A549 (cell line): Measurements from ENCODE around the gene CAPN7. TPM values are rescaled to one million over a fixed set of nuclear protein-coding genes. Genes with fewer than 3 reads are reported as not detected.

ENCODE experiments used
- ATAC-seq, 2 experiments: fragments of 200-7000 bp in 1 of 2; fragments of >200 bp in 1 of 2; cut with Nextera tagmentation in 1 of 2; cut with Tn5 transposase in 1 of 2; 3 replicates each; pipeline versions ENCODE4 v1.8.0 to v1.9.1; 2018 to 2020; ENCODE audit warnings: mild to moderate bottlenecking in 1 of 2, moderate library complexity in 1 of 2
- CTCF ChIA-PET: fragments of 300-600 bp; sonication (Branson Sonifier 250); formaldehyde crosslinking; extraction: SDS; loops from one replicate; lab custom pipeline; 2021; ENCODE audit warnings: antibody characterized with exemption, inconsistent platforms; lab: Yijun Ruan, JAX
- POLR2A ChIA-PET: fragments of 350-600 bp; formaldehyde crosslinking; extraction: SDS; loops from one replicate; lab custom pipeline; 2021; ENCODE audit warnings: antibody characterized with exemption, inconsistent platforms; lab: Yijun Ruan, JAX
- DNase-seq, 2 experiments: peaks; one replicate each; pipeline versions ENCODE4 v3.0.0 to v3.0.0-alpha.2; 2011 to 2016; ENCODE audit warnings: low read depth in 1 of 2, low spot score in 1 of 2
- FAIRE-seq: peaks from 2 replicates; lab custom pipeline; 2011; peaks lifted over from hg19 to GRCh38; lab: Jason Lieb, UNC
- H3K27ac ChIP-seq, 2 experiments: fragments of >200 bp; sonication (Bioruptor Twin); formaldehyde crosslinking; 3 replicates each; pipeline ENCODE4 v1.5.1; 2016 to 2017
- H3K4me1 ChIP-seq: fragments of >200 bp; sonication (Bioruptor Twin); formaldehyde crosslinking; 3 replicates; pipeline ENCODE4 v1.6.1; 2016
- H3K4me2 ChIP-seq: fragments of >200 bp; sonication (Bioruptor Twin); formaldehyde crosslinking; 3 replicates; pipeline ENCODE4 v1.6.1; 2016
- H3K4me3 ChIP-seq: fragments of >200 bp; sonication (Bioruptor Twin); formaldehyde crosslinking; 3 replicates; pipeline ENCODE4 v1.5.1; 2016
- H3K9me3 ChIP-seq: fragments of >200 bp; sonication (Bioruptor Twin); formaldehyde crosslinking; 3 replicates; pipeline ENCODE4 v1.6.1; 2016
- CBX2 ChIP-seq: fragments of 200-600 bp; sonication (generic); IDR thresholded peaks from 2 replicates; pipeline ENCODE4 v1.6.1; 2016; ENCODE audit warnings: low read depth, mild to moderate bottlenecking, borderline replicate concordance
- CHD4 ChIP-seq: fragments of 200-600 bp; sonication (generic); IDR thresholded peaks from 2 replicates; pipeline ENCODE4 v1.6.1; 2016; ENCODE audit warnings: antibody characterized with exemption, mild to moderate bottlenecking, borderline replicate concordance
- EHF ChIP-seq: fragments of 250-450 bp; sonication (Bioruptor Pico); IDR thresholded peaks from 2 replicates; pipeline ENCODE4 v1.5.0; 2020; ENCODE audit warnings: mild to moderate bottlenecking
- EHMT2 ChIP-seq: fragments of 200-600 bp; sonication (generic); IDR thresholded peaks from 2 replicates; pipeline ENCODE4 v1.6.1; 2016; ENCODE audit warnings: antibody characterized with exemption, low read depth, mild to moderate bottlenecking, moderate library complexity
- ELK1 ChIP-seq: fragments of 150-350 bp; IDR thresholded peaks from 2 replicates; pipeline ENCODE4 v1.6.1; 2014; ENCODE audit warnings: low read depth, mild to moderate bottlenecking, low read length
- EP300 ChIP-seq, 2 experiments: fragments of >200 bp; sonication (Bioruptor Twin); formaldehyde crosslinking; IDR thresholded peaks; 2 replicates in 1 of 2; 3 replicates in 1 of 2; pipeline ENCODE4 v1.6.1; 2016 to 2017
- FOSB ChIP-seq: fragments of 250-450 bp; sonication (Bioruptor Pico); IDR thresholded peaks from 2 replicates; pipeline ENCODE4 v1.5.0; 2020; ENCODE audit warnings: mild to moderate bottlenecking, moderate library complexity
- GATA3 ChIP-seq: IDR thresholded peaks from 2 replicates; pipeline ENCODE4 v1.6.1; 2012; ENCODE audit warnings: borderline replicate concordance
- HES2 ChIP-seq: fragments of >200 bp; sonication (Bioruptor Twin); formaldehyde crosslinking; IDR thresholded peaks from 2 replicates; pipeline ENCODE4 v1.6.1; 2016
- HEYL ChIP-seq: fragments of 250-450 bp; sonication (Bioruptor Pico); IDR thresholded peaks from 2 replicates; pipeline ENCODE4 v1.8.0; 2021; ENCODE audit warnings: mild to moderate bottlenecking, moderate library complexity
- HOXB13 ChIP-seq: fragments of 250-450 bp; sonication (Bioruptor Pico); IDR thresholded peaks from 2 replicates; pipeline ENCODE4 v1.5.0; 2020; ENCODE audit warnings: low read depth, mild to moderate bottlenecking, moderate library complexity
- HOXB5 ChIP-seq: fragments of 250-450 bp; sonication (Bioruptor Pico); IDR thresholded peaks from 2 replicates; pipeline ENCODE4 v1.5.0; 2020; ENCODE audit warnings: mild to moderate bottlenecking, moderate library complexity
- JUNB ChIP-seq: fragments of >200 bp; sonication (Bioruptor Twin); formaldehyde crosslinking; IDR thresholded peaks from 2 replicates; pipeline ENCODE4 v1.6.1; 2016
- MAFK ChIP-seq: fragments of 450-650 bp; IDR thresholded peaks from 2 replicates; pipeline ENCODE4 v1.6.1; 2014; ENCODE audit not compliant: partially characterized antibody
- MYC ChIP-seq: IDR thresholded peaks from 2 replicates; pipeline ENCODE4 v1.6.1; 2012; ENCODE audit warnings: mild to moderate bottlenecking, inconsistent platforms, low read length, improper control_type of control experiment, borderline replicate concordance
- PHF8 ChIP-seq: fragments of 200-600 bp; sonication (generic); IDR thresholded peaks from 2 replicates; pipeline ENCODE4 v1.6.1; 2016; ENCODE audit warnings: low read depth, mild to moderate bottlenecking, antibody characterized with exemption, moderate library complexity, borderline replicate concordance
- POLR2AphosphoS2 ChIP-seq: conservative IDR thresholded peaks from 2 replicates; pipeline ENCODE4 v1.6.1; 2012; ENCODE audit warnings: low read length, improper control_type of control experiment, inconsistent platforms
- RARB ChIP-seq: fragments of 250-450 bp; sonication (Bioruptor Pico); IDR thresholded peaks from 2 replicates; pipeline ENCODE4 v1.8.0; 2021; ENCODE audit warnings: mild to moderate bottlenecking, moderate library complexity
- RCOR1 ChIP-seq: fragments of 150-350 bp; IDR thresholded peaks from 2 replicates; pipeline ENCODE4 v1.6.1; 2014; ENCODE audit warnings: antibody characterized with exemption, low read length, low read depth
- REST ChIP-seq: fragments of 200-600 bp; sonication (generic); IDR thresholded peaks from 2 replicates; pipeline ENCODE4 v1.6.1; 2016; ENCODE audit warnings: antibody characterized with exemption, mild to moderate bottlenecking, moderate library complexity
- SREBF2 ChIP-seq: fragments of 450-650 bp; IDR thresholded peaks from 2 replicates; pipeline ENCODE4 v1.6.1; 2014; ENCODE audit warnings: mild to moderate bottlenecking, moderate library complexity
- TFCP2L1 ChIP-seq: fragments of 250-450 bp; sonication (Bioruptor Pico); IDR thresholded peaks from 2 replicates; pipeline ENCODE4 v1.5.0; 2021; ENCODE audit warnings: mild to moderate bottlenecking
- ZC3H11A ChIP-seq: fragments of 450-650 bp; IDR thresholded peaks from 2 replicates; pipeline ENCODE4 v1.6.1; 2014; ENCODE audit warnings: antibody characterized with exemption, mild to moderate bottlenecking
- ZFP36 ChIP-seq: fragments of 450-650 bp; IDR thresholded peaks from 2 replicates; pipeline ENCODE4 v1.6.1; 2014; ENCODE audit warnings: borderline replicate concordance; ENCODE audit not compliant: partially characterized antibody
- ZNF302 ChIP-seq: fragments of 250-450 bp; sonication (Bioruptor Pico); IDR thresholded peaks from 2 replicates; pipeline ENCODE4 v1.9.0; 2021; ENCODE audit warnings: inconsistent platforms, mild to moderate bottlenecking, moderate library complexity
- WGBS: methylation state at CpG from one replicate; pipeline ENCODE4 v1.1.6; 2017; ENCODE audit errors: missing lambda C conversion rate; 5-methylcytosine and 5-hydroxymethylcytosine counted together
- polyA plus RNA-seq, 4 experiments: library from polyadenylated mRNA; depleted of rRNA in 3 of 4; stranded (reverse); fragments of >200 nt; fragmentation: RNase III in 1 of 4; extraction: RNeasy Plus Mini Kit Qiagen cat#74134 plus additional on column Dnase treatment in 1 of 4; gene quantifications; 2 replicates in 3 of 4; 3 replicates in 1 of 4; pipeline ENCODE4 v1.2.3, GENCODE V29; 2011 to 2017

Gene CAPN7
- polyA plus RNA-seq, 2 of the 4 experiments (the other 2 are of a cell fraction) = 19.9 to 36.8 TPM

GRCh38 chr3:15199493-15200105 lies 6.4 kb upstream of the CAPN7 start:
- TF ChIP-seq HES2 = no peak
- TF ChIP-seq PHF8 = no peak
- TF ChIP-seq SREBF2 = no peak
- TF ChIP-seq ZNF302 = no peak
- TF ChIP-seq EP300 (IDR thresholded peaks at IDR 0.05) = no peak
- TF ChIP-seq ZC3H11A = no peak
- no peak for TF ChIP-seq RARB
- no peak for TF ChIP-seq ELK1
- TF ChIP-seq CBX2 = no peak
- TF ChIP-seq CHD4 = no peak
- no peak for TF ChIP-seq REST
- TF ChIP-seq, all 56 proteins: peak for 0
- no peak overlapping the region for H3K4me3 ChIP-seq
- DNase-seq = no peak

GRCh38 chr3:15204005-15204404 lies 2.0 kb upstream of the CAPN7 start:
- CTCF ChIA-PET = interaction anchor here (0.7 to 5.0 kb wide), 21 partner anchors 10 to 359 kb away, joined by 3 to 42 read pairs (median 5); partner anchors contain the start of gene SH3BP5
- Histone ChIP-seq H3K9me3 (no peaks in the 10 kb centered on the region), H3K27ac (no peak overlapping the region), H3K4me2 (no peak overlapping the region), H3K4me1 (peaks cover 19% of the 10 kb centered on the region), H3K4me3 (no peak overlapping the region)
- 44% methylated on average over 3 of the region's 3 CpGs for WGBS
- TF ChIP-seq HOXB13 (CRISPR knock-in tag) = no peak
- TF ChIP-seq FOSB = no peak
- TF ChIP-seq EHMT2 = no peak
- TF ChIP-seq HES2 = no peak
- TF ChIP-seq ZC3H11A = no peak
- TF ChIP-seq REST = no peak
- no peak for TF ChIP-seq GATA3
- no peak for TF ChIP-seq TFCP2L1
- TF ChIP-seq SREBF2 = no peak
- no peak for TF ChIP-seq MAFK
- TF ChIP-seq JUNB = no peak
- TF ChIP-seq RCOR1 = no peak
- TF ChIP-seq HEYL (CRISPR knock-in tag) = no peak
- no peak for TF ChIP-seq ZFP36
- no peak for TF ChIP-seq EHF (CRISPR knock-in tag)
- no peak for TF ChIP-seq HOXB5 (CRISPR knock-in tag)
- TF ChIP-seq CHD4 = no peak
- TF ChIP-seq PHF8 = no peak
- no peak for TF ChIP-seq MYC
- TF ChIP-seq POLR2AphosphoS2 = no peak
- POLR2A ChIA-PET = no interaction called here
- peak in 1 of 2 experiments; percentile 17 for DNase-seq
- ATAC-seq = no peak
- no peak for FAIRE-seq

More at GRCh38 chr3:15199493-15200105, 6.4 kb upstream of the CAPN7 start:
- Histone ChIP-seq H3K27ac (no peak overlapping the region), H3K4me1 (0 out of 3 replicates have a peak, but pooled peaks cover 5% of the 10 kb centered on the region), H3K9me3 (peaks cover 18% of the 10 kb centered on the region; the same call in 2 of the 3 replicates), H3K4me2 (no peak overlapping the region)
- no peak for FAIRE-seq
- ChIA-PET CTCF (interaction anchor here (1.1 to 2.1 kb wide), 7 partner anchors 9 to 613 kb away, joined by 3 to 6 read pairs (median 4); no protein-coding TSS in a partner anchor), POLR2A (no interaction called here)
- WGBS = 63% methylated on average over 10 of the region's 10 CpGs
- no peak for ATAC-seq
